ENCODE data around the gene NUP210L.

- TF ChIP-seq CTCF (IDR thresholded peaks at IDR 0.05): no peak
- peak; percentile 15 to 88 for TF ChIP-seq POLR2A (IDR thresholded peaks at IDR 0.05)
Measured at GRCh38 chr1:153963030-153963849, 191.6 kb downstream of the NUP210L start, which contains the start of gene SLC39A1.

Data from thyroid gland (tissue), 4 donors.